C4-2B (cell line): ENCODE data around the gene CHKA.

Experiments
- CTCF ChIP-seq: fragments of 450-650 bp; conservative IDR thresholded peaks from 2 replicates; pipeline ENCODE4 v1.5.1; 2017; ENCODE audit warnings: mild to moderate bottlenecking
- ZFX ChIP-seq: fragments of 450-650 bp; IDR thresholded peaks from 2 replicates; pipeline ENCODE4 v1.6.1; 2017

DNA sequence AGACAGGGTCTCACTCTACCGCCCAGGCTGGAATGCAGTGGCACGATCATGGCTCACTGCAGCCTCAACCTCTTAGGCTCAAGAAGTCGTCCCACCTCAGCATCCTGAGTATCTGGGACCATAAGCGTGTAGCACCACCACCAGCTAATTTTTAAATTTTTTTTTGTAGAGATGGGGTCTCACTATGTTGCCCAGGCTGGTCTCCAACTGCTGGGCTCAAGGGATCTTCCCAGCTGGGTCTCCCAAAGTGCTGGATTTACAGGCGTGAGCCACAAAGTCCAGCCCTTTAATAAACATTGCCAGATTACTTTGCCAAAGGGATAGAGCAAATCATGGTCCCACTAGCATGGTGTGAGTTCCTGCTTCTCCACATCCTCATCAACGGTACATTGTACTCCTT lies 46.3 kb upstream of the CHKA start:
- TF ChIP-seq CTCF (no peak), ZFX (no peak)
